HEK293 (cell line): ENCODE data around the gene PCCA.
A peak's percentile ranks its signal among the peaks of the same experiment; 100 is the strongest.

ENCODE experiments used
- CTCF ChIA-PET: fragments of 350-600 bp; formaldehyde crosslinking; extraction: SDS; loops from one replicate; lab custom pipeline; 2021; ENCODE audit warnings: antibody characterized with exemption; lab: Yijun Ruan, JAX
- POLR2A ChIA-PET: fragments of 300-600 bp; formaldehyde crosslinking; extraction: SDS; loops from one replicate; lab custom pipeline; 2020; ENCODE audit warnings: antibody characterized with exemption, inconsistent platforms; lab: Yijun Ruan, JAX
- H3K27ac ChIP-seq: fragments of 200-500 bp; sonication (Bioruptor generic); 2 replicates; pipeline ENCODE4 v1.5.1; 2014; ENCODE audit warnings: low read depth, low read length, control low read depth, inconsistent platforms; ENCODE audit errors: extremely low read depth
- H3K36me3 ChIP-seq, 2 experiments: fragments of 200-500 bp in 1 of 2; sonication (Bioruptor generic) in 1 of 2; 1 replicate in 1 of 2; 2 replicates in 1 of 2; pipeline ENCODE4 v1.5.1; 2014 to 2017; ENCODE audit warnings: inconsistent platforms in 2 of 2, low read length in 2 of 2; ENCODE audit not compliant: control insufficient read depth in 2 of 2, insufficient read depth in 1 of 2
- H3K4me1 ChIP-seq: fragments of 200-500 bp; sonication (Bioruptor generic); 2 replicates; pipeline ENCODE4 v1.5.1; 2014; ENCODE audit warnings: mild to moderate bottlenecking, low read length, inconsistent platforms; ENCODE audit not compliant: control insufficient read depth, insufficient read depth
- H3K4me3 ChIP-seq: 2 replicates; pipeline ENCODE4 v1.5.1; 2011; ENCODE audit warnings: low read depth, mild to moderate bottlenecking, control low read depth, low read length, moderate library complexity
- H3K9me3 ChIP-seq: fragments of 200-500 bp; sonication (Bioruptor generic); 2 replicates; pipeline ENCODE4 v1.5.1; 2014; ENCODE audit warnings: low read depth, low read length, inconsistent platforms; ENCODE audit not compliant: control insufficient read depth, insufficient read depth
- GLIS1 ChIP-seq: fragments of 450-650 bp; formaldehyde crosslinking; IDR thresholded peaks from 2 replicates; pipeline ENCODE4 v1.5.1; 2016; ENCODE audit warnings: missing biosample characterization, missing genetic modification characterization
- PBX3 ChIP-seq: sonication (generic); formaldehyde crosslinking; IDR thresholded peaks from 2 replicates; pipeline ENCODE4 v1.8.1; 2022; ENCODE audit warnings: mild to moderate bottlenecking, moderate library complexity, missing genetic modification reagents
- PRDM6 ChIP-seq: fragments of 450-650 bp; formaldehyde crosslinking; IDR thresholded peaks from 2 replicates; pipeline ENCODE4 v1.5.1; 2017; ENCODE audit warnings: missing biosample characterization, missing genetic modification characterization
- YY2 ChIP-seq: fragments of 450-650 bp; formaldehyde crosslinking; IDR thresholded peaks from 2 replicates; pipeline ENCODE4 v1.5.1; 2016; ENCODE audit warnings: missing biosample characterization, missing genetic modification characterization
- ZBTB7A ChIP-seq: fragments of 450-650 bp; formaldehyde crosslinking; IDR thresholded peaks from 2 replicates; pipeline ENCODE4 v1.5.1; 2016; ENCODE audit warnings: low read depth, missing biosample characterization, missing genetic modification characterization
- ZNF133 ChIP-seq: fragments of 450-650 bp; formaldehyde crosslinking; IDR thresholded peaks from 2 replicates; pipeline ENCODE4 v1.5.1; 2016; ENCODE audit warnings: missing biosample characterization, missing genetic modification characterization
- ZNF138 ChIP-seq: fragments of 450-650 bp; formaldehyde crosslinking; IDR thresholded peaks from 2 replicates; pipeline ENCODE4 v1.5.1; 2016; ENCODE audit warnings: missing biosample characterization, missing genetic modification characterization, borderline replicate concordance
- ZNF146 ChIP-seq: fragments of 450-650 bp; formaldehyde crosslinking; IDR thresholded peaks from 2 replicates; pipeline ENCODE4 v1.5.1; 2016; ENCODE audit warnings: missing biosample characterization, missing genetic modification characterization
- ZNF2 ChIP-seq: fragments of 450-650 bp; formaldehyde crosslinking; IDR thresholded peaks from 2 replicates; pipeline ENCODE4 v1.5.1; 2016; ENCODE audit warnings: missing biosample characterization, missing genetic modification characterization
- ZNF311 ChIP-seq: fragments of 450-650 bp; formaldehyde crosslinking; IDR thresholded peaks from 2 replicates; pipeline ENCODE4 v1.5.1; 2017; ENCODE audit warnings: missing biosample characterization, missing genetic modification characterization, borderline replicate concordance
- ZNF335 ChIP-seq: fragments of 450-650 bp; formaldehyde crosslinking; conservative IDR thresholded peaks from 2 replicates; pipeline ENCODE4 v1.5.1; 2016; ENCODE audit warnings: missing biosample characterization, missing genetic modification characterization
- ZNF341 ChIP-seq: fragments of 450-650 bp; formaldehyde crosslinking; IDR thresholded peaks from 2 replicates; pipeline ENCODE4; 2016; ENCODE audit warnings: low read depth, missing biosample characterization, missing genetic modification characterization
- ZNF394 ChIP-seq: fragments of 450-650 bp; formaldehyde crosslinking; IDR thresholded peaks from 2 replicates; pipeline ENCODE4 v1.5.1; 2016; ENCODE audit warnings: missing biosample characterization, missing genetic modification characterization, mild to moderate bottlenecking, moderate library complexity, borderline replicate concordance
- ZNF521 ChIP-seq: fragments of 450-650 bp; formaldehyde crosslinking; IDR thresholded peaks from 2 replicates; pipeline ENCODE4 v1.5.1; 2017; ENCODE audit warnings: missing biosample characterization, mild to moderate bottlenecking, missing genetic modification characterization
- ZNF596 ChIP-seq: fragments of 450-650 bp; IDR thresholded peaks from 2 replicates; pipeline ENCODE4 v1.5.0; 2018; ENCODE audit warnings: missing biosample characterization, mild to moderate bottlenecking, missing genetic modification characterization, moderate library complexity
- ZNF629 ChIP-seq: fragments of 450-650 bp; formaldehyde crosslinking; IDR thresholded peaks from 2 replicates; pipeline ENCODE4 v1.5.1; 2017; ENCODE audit warnings: missing biosample characterization, missing genetic modification characterization
- ZNF707 ChIP-seq: fragments of 450-650 bp; formaldehyde crosslinking; IDR thresholded peaks from 2 replicates; pipeline ENCODE4 v1.5.1; 2016; ENCODE audit warnings: missing biosample characterization, missing genetic modification characterization
- ZNF777 ChIP-seq: fragments of 450-650 bp; formaldehyde crosslinking; IDR thresholded peaks from 2 replicates; pipeline ENCODE4 v1.5.1; 2017; ENCODE audit warnings: missing biosample characterization, missing genetic modification characterization, borderline replicate concordance
- TF ChIP-seq, protein P1 (sequence below): fragments of 450-650 bp; formaldehyde crosslinking; IDR thresholded peaks from 2 replicates; pipeline ENCODE4 v1.5.1; 2016; ENCODE audit warnings: missing biosample characterization, missing genetic modification characterization
- TF ChIP-seq, protein P2 (sequence below): fragments of 450-650 bp; formaldehyde crosslinking; conservative IDR thresholded peaks from 2 replicates; pipeline ENCODE4 v1.5.1; 2016; ENCODE audit warnings: low read depth, missing biosample characterization, missing genetic modification characterization

The PCCA gene

DNA sequence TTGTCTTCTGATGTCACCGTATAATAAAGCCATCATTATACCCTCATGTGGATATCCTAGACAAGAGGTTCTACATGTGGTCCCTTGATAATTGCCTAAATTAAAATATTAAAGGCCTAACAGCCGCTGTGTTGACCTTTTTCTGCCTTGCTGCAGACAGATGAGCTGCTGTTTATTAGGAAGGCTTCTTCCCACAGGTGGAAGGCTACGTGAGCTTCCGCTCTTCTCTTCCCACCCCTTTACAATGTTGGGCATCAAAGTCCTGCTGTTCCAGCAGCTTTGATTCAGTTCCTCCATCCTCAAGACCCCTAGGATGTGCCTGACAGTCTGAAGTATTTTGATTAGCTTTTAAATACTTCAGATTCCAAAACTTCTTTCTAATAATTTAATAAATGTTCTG is 217.1 kb downstream of the PCCA start:
- POLR2A ChIA-PET, result no interaction called here
- CTCF ChIA-PET, result interaction anchor here (0.5 kb wide), 1 partner anchor 392 kb away, joined by 3 read pairs; no protein-coding TSS in a partner anchor
- Histone ChIP-seq H3K9me3 (no peaks in the 10 kb centered on the region), H3K4me1 (no peaks in the 10 kb centered on the region), H3K4me3 (no peak overlapping the region), H3K36me3 (no peaks in the 10 kb centered on the region), H3K27ac (no peak overlapping the region)
- no peak for TF ChIP-seq ZNF629 (tag by site-specific recombination)
- TF ChIP-seq ZNF146 (tag by site-specific recombination), result no peak
- peak; percentile 46; the same call in 1 of the 2 replicates for TF ChIP-seq ZNF341

- Histone ChIP-seq H3K4me3 (no peak overlapping the region), H3K9me3 (no peaks in the 10 kb centered on the region)
- ChIA-PET CTCF (interaction anchor here (0.5 to 0.6 kb wide), 2 partner anchors 30 to 392 kb away, joined by 3 read pairs; no protein-coding TSS in a partner anchor), POLR2A (no interaction called here)
- TF ChIP-seq GLIS1 (no peak), PRDM6 (tag by site-specific recombination) (peak; percentile 68)
- TF ChIP-seq, protein P1, sequence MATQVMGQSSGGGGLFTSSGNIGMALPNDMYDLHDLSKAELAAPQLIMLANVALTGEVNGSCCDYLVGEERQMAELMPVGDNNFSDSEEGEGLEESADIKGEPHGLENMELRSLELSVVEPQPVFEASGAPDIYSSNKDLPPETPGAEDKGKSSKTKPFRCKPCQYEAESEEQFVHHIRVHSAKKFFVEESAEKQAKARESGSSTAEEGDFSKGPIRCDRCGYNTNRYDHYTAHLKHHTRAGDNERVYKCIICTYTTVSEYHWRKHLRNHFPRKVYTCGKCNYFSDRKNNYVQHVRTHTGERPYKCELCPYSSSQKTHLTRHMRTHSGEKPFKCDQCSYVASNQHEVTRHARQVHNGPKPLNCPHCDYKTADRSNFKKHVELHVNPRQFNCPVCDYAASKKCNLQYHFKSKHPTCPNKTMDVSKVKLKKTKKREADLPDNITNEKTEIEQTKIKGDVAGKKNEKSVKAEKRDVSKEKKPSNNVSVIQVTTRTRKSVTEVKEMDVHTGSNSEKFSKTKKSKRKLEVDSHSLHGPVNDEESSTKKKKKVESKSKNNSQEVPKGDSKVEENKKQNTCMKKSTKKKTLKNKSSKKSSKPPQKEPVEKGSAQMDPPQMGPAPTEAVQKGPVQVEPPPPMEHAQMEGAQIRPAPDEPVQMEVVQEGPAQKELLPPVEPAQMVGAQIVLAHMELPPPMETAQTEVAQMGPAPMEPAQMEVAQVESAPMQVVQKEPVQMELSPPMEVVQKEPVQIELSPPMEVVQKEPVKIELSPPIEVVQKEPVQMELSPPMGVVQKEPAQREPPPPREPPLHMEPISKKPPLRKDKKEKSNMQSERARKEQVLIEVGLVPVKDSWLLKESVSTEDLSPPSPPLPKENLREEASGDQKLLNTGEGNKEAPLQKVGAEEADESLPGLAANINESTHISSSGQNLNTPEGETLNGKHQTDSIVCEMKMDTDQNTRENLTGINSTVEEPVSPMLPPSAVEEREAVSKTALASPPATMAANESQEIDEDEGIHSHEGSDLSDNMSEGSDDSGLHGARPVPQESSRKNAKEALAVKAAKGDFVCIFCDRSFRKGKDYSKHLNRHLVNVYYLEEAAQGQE (tag by site-specific recombination), result no peak
- TF ChIP-seq, all 188 proteins: peak for 1
- H3K36me3 ChIP-seq, result no peaks in the 10 kb centered on the region
- H3K27ac ChIP-seq, result no peak overlapping the region
- no peaks in the 10 kb centered on the region for H3K4me1 ChIP-seq
These were observed 217.6 kb downstream of the PCCA start for GRCh38 chr13:100306434-100306999.

DNA sequence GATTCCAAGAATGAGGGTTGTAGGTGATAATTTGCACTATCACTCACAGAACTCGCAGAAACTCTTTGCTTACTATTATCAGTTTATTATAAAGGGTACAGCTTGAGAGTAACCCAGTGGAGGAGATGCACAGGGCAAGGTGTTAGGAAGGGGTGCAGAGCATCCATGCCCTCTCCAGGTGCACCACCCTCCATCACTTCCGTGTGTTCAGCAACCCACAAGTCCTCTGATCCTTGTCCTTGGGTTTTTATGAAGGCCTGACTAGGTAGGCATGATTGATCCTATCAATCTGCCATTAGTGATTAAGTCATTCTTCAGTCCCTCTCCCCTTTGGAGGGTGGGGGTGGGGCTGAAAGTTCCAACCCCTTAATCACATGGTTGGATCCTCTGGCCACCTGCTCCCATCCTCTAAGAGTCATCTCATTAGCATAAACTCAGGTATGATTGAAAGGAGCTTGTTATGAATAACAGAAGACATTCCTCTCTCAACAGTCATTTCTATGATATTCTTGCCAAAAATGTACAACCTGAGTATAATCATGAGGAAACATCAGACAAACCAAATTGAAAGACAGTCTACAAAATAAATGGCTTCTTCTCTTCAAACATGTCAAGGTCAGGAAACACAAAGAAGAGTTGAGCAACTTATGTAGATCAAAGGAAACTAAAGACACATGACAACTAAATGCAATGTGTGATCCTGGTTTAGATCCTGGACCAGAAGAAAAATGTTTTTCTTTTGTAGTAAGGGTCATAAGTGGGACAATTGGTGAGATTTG is 225.4 kb downstream of the PCCA start:
- Histone ChIP-seq H3K36me3 (no peaks in the 10 kb centered on the region), H3K4me3 (no peak overlapping the region), H3K4me1 (no peaks in the 10 kb centered on the region), H3K9me3 (no peaks in the 10 kb centered on the region), H3K27ac (no peak overlapping the region)
- ChIA-PET POLR2A (no interaction called here), CTCF (no interaction called here)
- TF ChIP-seq, protein P2, sequence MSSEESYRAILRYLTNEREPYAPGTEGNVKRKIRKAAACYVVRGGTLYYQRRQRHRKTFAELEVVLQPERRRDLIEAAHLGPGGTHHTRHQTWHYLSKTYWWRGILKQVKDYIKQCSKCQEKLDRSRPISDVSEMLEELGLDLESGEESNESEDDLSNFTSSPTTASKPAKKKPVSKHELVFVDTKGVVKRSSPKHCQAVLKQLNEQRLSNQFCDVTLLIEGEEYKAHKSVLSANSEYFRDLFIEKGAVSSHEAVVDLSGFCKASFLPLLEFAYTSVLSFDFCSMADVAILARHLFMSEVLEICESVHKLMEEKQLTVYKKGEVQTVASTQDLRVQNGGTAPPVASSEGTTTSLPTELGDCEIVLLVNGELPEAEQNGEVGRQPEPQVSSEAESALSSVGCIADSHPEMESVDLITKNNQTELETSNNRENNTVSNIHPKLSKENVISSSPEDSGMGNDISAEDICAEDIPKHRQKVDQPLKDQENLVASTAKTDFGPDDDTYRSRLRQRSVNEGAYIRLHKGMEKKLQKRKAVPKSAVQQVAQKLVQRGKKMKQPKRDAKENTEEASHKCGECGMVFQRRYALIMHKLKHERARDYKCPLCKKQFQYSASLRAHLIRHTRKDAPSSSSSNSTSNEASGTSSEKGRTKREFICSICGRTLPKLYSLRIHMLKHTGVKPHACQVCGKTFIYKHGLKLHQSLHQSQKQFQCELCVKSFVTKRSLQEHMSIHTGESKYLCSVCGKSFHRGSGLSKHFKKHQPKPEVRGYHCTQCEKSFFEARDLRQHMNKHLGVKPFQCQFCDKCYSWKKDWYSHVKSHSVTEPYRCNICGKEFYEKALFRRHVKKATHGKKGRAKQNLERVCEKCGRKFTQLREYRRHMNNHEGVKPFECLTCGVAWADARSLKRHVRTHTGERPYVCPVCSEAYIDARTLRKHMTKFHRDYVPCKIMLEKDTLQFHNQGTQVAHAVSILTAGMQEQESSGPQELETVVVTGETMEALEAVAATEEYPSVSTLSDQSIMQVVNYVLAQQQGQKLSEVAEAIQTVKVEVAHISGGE (tag by site-specific recombination), result no peak
- no peak for TF ChIP-seq ZNF777 (tag by site-specific recombination)
- no peak for TF ChIP-seq YY2 (tag by site-specific recombination)
- TF ChIP-seq ZNF707, result no peak
- TF ChIP-seq ZNF2, result no peak
- no peak for TF ChIP-seq ZBTB7A
- no peak for TF ChIP-seq PBX3 (CRISPR knock-in tag)
- TF ChIP-seq ZNF596, result no peak
- TF ChIP-seq ZNF394 (tag by site-specific recombination), result no peak
- TF ChIP-seq ZNF138, result no peak
- no peak for TF ChIP-seq ZNF521
- no peak for TF ChIP-seq ZNF133 (tag by site-specific recombination)
- TF ChIP-seq ZNF311, result no peak
- TF ChIP-seq ZNF335, result no peak
